HepG2 (cell line): ENCODE results near the gene WDR54. TPM values are rescaled to one million over a fixed set of nuclear protein-coding genes. Genes with fewer than 3 reads are reported as not detected.

Experiments
- ATF1 ChIP-seq: IDR thresholded peaks from 2 replicates; pipeline ENCODE4 v1.6.1; 2016; ENCODE audit warnings: mild to moderate bottlenecking, control low read depth
- CBX2 ChIP-seq, 2 experiments: fragments of 200-600 bp in 1 of 2; sonication (generic); formaldehyde crosslinking in 1 of 2; IDR thresholded peaks; 2 replicates each; pipeline versions ENCODE4 v1.7.0 to v1.8.1; 2018 to 2022; ENCODE audit warnings: low read depth in 2 of 2, low read length in 1 of 2, mild to moderate bottlenecking in 1 of 2, missing genetic modification reagents in 1 of 2
- GABPB1 ChIP-seq: IDR thresholded peaks from 2 replicates; pipeline ENCODE4 v1.6.1; 2016; ENCODE audit warnings: mild to moderate bottlenecking, missing genetic modification reagents, moderate library complexity, missing compliant biosample characterization
- GZF1 ChIP-seq: sonication (generic); formaldehyde crosslinking; IDR thresholded peaks from 2 replicates; pipeline ENCODE4 v1.5.1; 2020; ENCODE audit warnings: mild to moderate bottlenecking, missing genetic modification reagents
- IKZF5 ChIP-seq: IDR thresholded peaks from 2 replicates; pipeline ENCODE4 v1.6.1; 2018; ENCODE audit warnings: missing genetic modification reagents, mild to moderate bottlenecking, missing compliant biosample characterization
- NR2F6 ChIP-seq, 2 experiments: IDR thresholded peaks; 2 replicates each; pipeline ENCODE4 v1.6.1; 2016; ENCODE audit warnings: antibody characterized with exemption in 1 of 2, mild to moderate bottlenecking in 1 of 2
- PBX2 ChIP-seq: IDR thresholded peaks from 2 replicates; pipeline ENCODE4 v1.6.1; 2016; ENCODE audit warnings: control low read depth
- SALL2 ChIP-seq: sonication (generic); formaldehyde crosslinking; IDR thresholded peaks from 2 replicates; pipeline ENCODE4 v1.8.1; 2023; ENCODE audit warnings: mild to moderate bottlenecking, missing genetic modification reagents, inconsistent platforms
- SP1 ChIP-seq, 2 experiments: fragments of 450-650 bp in 1 of 2; sonication (generic) in 1 of 2; formaldehyde crosslinking in 1 of 2; IDR thresholded peaks; 2 replicates each; pipeline versions ENCODE4 v1.4.0 to v1.6.1; 2016 to 2020; ENCODE audit warnings: missing genetic modification reagents in 1 of 2
- TCF7L2 ChIP-seq: IDR thresholded peaks from 2 replicates; pipeline ENCODE4 v1.6.1; 2011; ENCODE audit warnings: mild to moderate bottlenecking, low read depth, low read length, moderate library complexity
- USF2 ChIP-seq, 2 experiments: sonication (generic) in 1 of 2; formaldehyde crosslinking in 1 of 2; IDR thresholded peaks; 2 replicates each; pipeline versions ENCODE4 v1.5.1 to v1.6.1; 2011 to 2020; ENCODE audit warnings: borderline replicate concordance in 1 of 2, low read depth in 1 of 2, low read length in 1 of 2, mild to moderate bottlenecking in 1 of 2, missing genetic modification reagents in 1 of 2, moderate library complexity in 1 of 2
- ZBTB3 ChIP-seq: sonication (generic); formaldehyde crosslinking; IDR thresholded peaks from 2 replicates; pipeline ENCODE4 v1.4.0; 2020; ENCODE audit warnings: low read depth, mild to moderate bottlenecking, moderate library complexity, missing genetic modification reagents, borderline replicate concordance
- ZNF256 ChIP-seq: sonication (generic); formaldehyde crosslinking; conservative IDR thresholded peaks from 2 replicates; pipeline ENCODE4 v1.4.0; 2020; ENCODE audit warnings: missing genetic modification reagents
- ZNF839 ChIP-seq: sonication (generic); formaldehyde crosslinking; IDR thresholded peaks from 2 replicates; pipeline ENCODE4 v1.4.0; 2020; ENCODE audit warnings: missing genetic modification reagents, mild to moderate bottlenecking, borderline replicate concordance
- ZSCAN29 ChIP-seq: sonication (generic); formaldehyde crosslinking; conservative IDR thresholded peaks from 2 replicates; pipeline ENCODE4 v1.4.0; 2020; ENCODE audit warnings: mild to moderate bottlenecking, missing genetic modification reagents
- polyA plus RNA-seq, 8 experiments: library from polyadenylated mRNA; depleted of rRNA in 3 of 8; stranded (reverse) in 7 of 8; unstranded in 1 of 8; fragments of >200 nt; fragmentation: Illumina TruSeq in 4 of 8; extraction: Trizol in 4 of 8; gene quantifications; 2 replicates each; pipeline versions ENCODE4 v1.2.1 to v1.2.3, GENCODE V29; 2011 to 2016; ENCODE audit warnings: low read depth in 4 of 8, missing spikeins in 1 of 8, mixed read lengths in 1 of 8; ENCODE audit not compliant: insufficient read depth in 1 of 8
- total RNA-seq, 5 experiments: library from RNA; depleted of rRNA; stranded (reverse); fragments of >200 nt; fragmentation: Illumina TruSeq; extraction: Trizol; gene quantifications; 2 replicates each; pipeline ENCODE4 v1.2.3, GENCODE V29; 2016; ENCODE audit warnings: low read depth in 1 of 5
- TF ChIP-seq, protein P1 (sequence below): sonication (generic); IDR thresholded peaks from 2 replicates; pipeline ENCODE4 v1.6.1; 2016; ENCODE audit warnings: low read depth, borderline replicate concordance

WDR54 gene
- total and polyA plus RNA-seq, 2 of the 13 experiments (the other 11 are each of a cell fraction or from before 2014, with no cell fraction given): 2.0 to 17.3 TPM

DNA sequence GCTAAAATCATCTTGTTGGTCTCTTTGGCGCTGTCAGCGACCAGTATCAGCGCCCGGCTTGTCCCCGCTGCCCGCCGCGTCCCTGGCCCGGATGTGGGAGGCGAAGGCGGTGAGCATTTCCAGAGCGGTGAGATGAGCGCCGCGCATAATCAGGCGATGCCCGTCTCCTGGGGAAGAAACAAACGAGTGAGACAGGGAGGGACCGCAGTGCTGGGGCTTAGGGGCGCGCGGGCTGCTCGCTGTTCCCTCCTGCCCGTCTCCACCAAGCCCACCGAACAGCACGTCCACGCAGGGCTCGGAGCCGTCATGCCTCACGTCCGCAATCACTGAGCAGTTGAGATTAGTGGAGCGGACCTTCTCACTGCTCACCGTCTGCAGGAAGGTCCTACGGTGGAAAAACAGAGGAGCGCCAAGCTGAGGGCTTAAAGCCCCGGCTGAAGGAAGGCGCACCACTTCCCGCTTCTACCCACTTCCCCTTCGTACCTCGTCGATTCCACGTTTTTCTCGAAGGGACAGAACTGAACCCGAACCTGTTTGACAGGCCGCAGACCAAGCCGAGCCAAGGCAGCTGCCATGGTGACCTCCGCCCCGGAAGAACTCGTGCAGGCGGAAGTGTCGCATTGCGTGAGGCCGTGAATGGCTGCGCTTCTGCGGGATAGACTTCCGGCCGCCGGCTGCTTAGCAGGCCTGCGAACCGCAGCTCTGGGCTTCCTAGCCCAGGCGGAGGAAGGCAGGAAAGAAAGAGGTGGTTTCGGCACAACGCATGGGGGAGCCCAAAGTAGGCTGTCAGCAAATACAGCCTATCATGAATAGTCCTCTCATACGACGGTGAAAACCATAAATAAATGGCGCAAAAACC is 50.8 kb downstream of the WDR54 start, which contains the start of gene MRPL53 (continued):
- TF ChIP-seq ZSCAN29: peak; percentile 96
- no peak for TF ChIP-seq PBX2
- TF ChIP-seq ZNF839: peak; percentile 97; the same call in 1 of the 2 replicates
- TF ChIP-seq ZBTB3: peak; percentile 69
- TF ChIP-seq ZNF256 (CRISPR knock-in tag): peak; percentile 85; the same call in 1 of the 2 replicates
- TF ChIP-seq SP1 (IDR thresholded peaks at IDR 0.05): no peak
- peak; percentile 85 for TF ChIP-seq SP1 (CRISPR knock-in tag; IDR thresholded peaks at IDR 0.05)
- TF ChIP-seq IKZF5 (CRISPR knock-in tag): peak; percentile 96
- TF ChIP-seq SALL2 (CRISPR knock-in tag): peak; percentile 93
- TF ChIP-seq GZF1 (CRISPR knock-in tag): peak; percentile 88
- TF ChIP-seq, protein P1, sequence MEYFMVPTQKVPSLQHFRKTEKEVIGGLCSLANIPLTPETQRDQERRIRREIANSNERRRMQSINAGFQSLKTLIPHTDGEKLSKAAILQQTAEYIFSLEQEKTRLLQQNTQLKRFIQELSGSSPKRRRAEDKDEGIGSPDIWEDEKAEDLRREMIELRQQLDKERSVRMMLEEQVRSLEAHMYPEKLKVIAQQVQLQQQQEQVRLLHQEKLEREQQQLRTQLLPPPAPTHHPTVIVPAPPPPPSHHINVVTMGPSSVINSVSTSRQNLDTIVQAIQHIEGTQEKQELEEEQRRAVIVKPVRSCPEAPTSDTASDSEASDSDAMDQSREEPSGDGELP: peak; percentile 81
- TF ChIP-seq NR2F6 (IDR thresholded peaks at IDR 0.05): no peak; the same call in 1 of the 2 replicates
- TF ChIP-seq NR2F6 (CRISPR knock-in tag; IDR thresholded peaks at IDR 0.05): peak; percentile 81
- TF ChIP-seq USF2 (IDR thresholded peaks at IDR 0.05; ENCODE audit: low read depth, low read length): no peak
- TF ChIP-seq USF2 (CRISPR knock-in tag; IDR thresholded peaks at IDR 0.05; ENCODE audit: borderline replicate concordance): no peak; the same call in 1 of the 2 replicates
- TF ChIP-seq TCF7L2: no peak
- peak; percentile 100 for TF ChIP-seq GABPB1 (CRISPR knock-in tag)
- TF ChIP-seq CBX2 (IDR thresholded peaks at IDR 0.05; ENCODE audit: low read depth, low read length): no peak
- 0 out of 2 replicates have a peak, but pooled peaks have one; percentile 22 for TF ChIP-seq CBX2 (CRISPR knock-in tag; IDR thresholded peaks at IDR 0.05; ENCODE audit: low read depth)
- TF ChIP-seq ATF1: no peak; the same call in 1 of the 2 replicates
